Measurements from ENCODE around the gene SIL1. TPM values are rescaled to one million over a fixed set of nuclear protein-coding genes. Genes with fewer than 3 reads are reported as not detected.

SIL1 gene
- total and polyA plus RNA-seq, 7 donors, result 7.8 to 60.8 (median 33.0) TPM

GRCh38 chr5:139155333-139155732, 42.8 kb downstream of the SIL1 start:
- Histone ChIP-seq H3K27me3 (no peaks in the 10 kb centered on the region), H3K36me3 (no peaks in the 10 kb centered on the region), H3K27ac (no peak overlapping the region), H3K4me1 (peaks cover 0 to 18% (median 15%) of the 10 kb centered on the region in 4 donors), H3K9me3 (no peaks in the 10 kb centered on the region), H3K4me3 (no peak overlapping the region)
- intact Hi-C loops (cut with DNase I), result no loop called here
- 93 to 94% methylated on average over 5 of the region's 5 CpGs for WGBS, 2 donors
- TF ChIP-seq POLR2AphosphoS5 (IDR thresholded peaks at IDR 0.05) (no peak), CTCF (IDR thresholded peaks at IDR 0.05) (no peak), EP300 (IDR thresholded peaks at IDR 0.05) (no peak), POLR2A (IDR thresholded peaks at IDR 0.05) (no peak)
- no peak for DNase-seq

- WGBS, 2 donors, result 95 to 96% methylated on average over 7 of the region's 7 CpGs
- intact Hi-C loops (cut with DNase I), result no loop called here
- no peak for TF ChIP-seq CTCF (IDR thresholded peaks at IDR 0.05)
- TF ChIP-seq EP300 (IDR thresholded peaks at IDR 0.05), result no peak
- TF ChIP-seq POLR2A (IDR thresholded peaks at IDR 0.05), result no peak
- no peak for TF ChIP-seq POLR2AphosphoS5 (IDR thresholded peaks at IDR 0.05)
These were observed 46.3 kb downstream of the SIL1 start for GRCh38 chr5:139151902-139152301.

GRCh38 chr5:139150367-139150999, 47.7 kb downstream of the SIL1 start:
- H3K9me3 ChIP-seq, result no peaks in the 10 kb centered on the region
- peak overlapping the region in 3 of 4 donors; percentile 13 to 33 (median 15) for H3K27ac ChIP-seq
- no peaks in the 10 kb centered on the region for H3K27me3 ChIP-seq
- WGBS, 2 donors, result 92 to 95% methylated on average over 9 of the region's 9 CpGs
- H3K4me1 ChIP-seq, result peaks cover 0 to 45% (median 44%) of the 10 kb centered on the region in 4 donors
- no peak for DNase-seq
- H3K4me3 ChIP-seq, result no peak overlapping the region
- intact Hi-C loops (cut with DNase I), result no loop called here
- H3K36me3 ChIP-seq, result no peaks in the 10 kb centered on the region
- TF ChIP-seq POLR2A (IDR thresholded peaks at IDR 0.05) (no peak), POLR2AphosphoS5 (IDR thresholded peaks at IDR 0.05) (no peak), EP300 (IDR thresholded peaks at IDR 0.05) (no peak), CTCF (IDR thresholded peaks at IDR 0.05) (no peak)

More at GRCh38 chr5:139151902-139152301, 46.3 kb downstream of the SIL1 start:
- no peak for DNase-seq
- H3K4me1 ChIP-seq, result peaks cover 0 to 41% (median 40%) of the 10 kb centered on the region in 4 donors
- no peaks in the 10 kb centered on the region for H3K36me3 ChIP-seq
- no peaks in the 10 kb centered on the region for H3K9me3 ChIP-seq
- no peaks in the 10 kb centered on the region for H3K27me3 ChIP-seq
- H3K4me3 ChIP-seq, result no peak overlapping the region
- no peak overlapping the region for H3K27ac ChIP-seq

- H3K4me3 ChIP-seq, result no peak overlapping the region
- H3K36me3 ChIP-seq, result no peaks in the 10 kb centered on the region
- H3K27ac ChIP-seq, result peak overlapping the region in 3 of 4 donors; percentile 13 to 76 (median 33)
- no peaks in the 10 kb centered on the region for H3K9me3 ChIP-seq
- H3K27me3 ChIP-seq, result no peaks in the 10 kb centered on the region
- no peak for DNase-seq
- intact Hi-C loops (cut with DNase I), result no loop called here
- TF ChIP-seq POLR2AphosphoS5 (IDR thresholded peaks at IDR 0.05), result no peak
- TF ChIP-seq POLR2A (IDR thresholded peaks at IDR 0.05), result no peak
- TF ChIP-seq EP300 (IDR thresholded peaks at IDR 0.05), result no peak
- TF ChIP-seq CTCF (IDR thresholded peaks at IDR 0.05), result no peak
- H3K4me1 ChIP-seq, result peaks cover 0 to 45% (median 44%) of the 10 kb centered on the region in 4 donors
- WGBS, 2 donors, result 70 to 89% methylated on average over 3 of the region's 3 CpGs
These were observed 48.5 kb downstream of the SIL1 start for GRCh38 chr5:139149477-139150199.
